Natural killer cell (primary cell): Measurements from ENCODE around the gene CCNJL. TPM values are rescaled to one million over a fixed set of nuclear protein-coding genes. Genes with fewer than 3 reads are reported as not detected.

Source experiments
- ATAC-seq, 3 donors: fragments of 150-1000 bp in 2 of 3; fragments of 200-7000 bp in 1 of 3; cut with Tn5 transposase; 1 replicate in 1 of 3; 2 replicates in 2 of 3; pipeline ENCODE4 v1.10.0; 2021; ENCODE audit warnings: mild to moderate bottlenecking in 2 of 3, moderate library complexity in 2 of 3
- DNase-seq, 2 donors: peaks; one replicate each; pipeline versions ENCODE4 v3.0.0 to v3.0.0-alpha.2; 2013 to 2021; ENCODE audit warnings: mixed read lengths in 1 of 2
- H3K27ac ChIP-seq: one replicate; pipeline ENCODE4 v1.5.1; 2013; ENCODE audit warnings: mild to moderate bottlenecking, low read length
- H3K27me3 ChIP-seq: one replicate; pipeline ENCODE4 v1.6.1; 2013; ENCODE audit warnings: low read length; ENCODE audit not compliant: control insufficient read depth, insufficient read depth
- H3K36me3 ChIP-seq: one replicate; pipeline ENCODE4 v1.6.1; 2013; ENCODE audit warnings: low read length; ENCODE audit not compliant: control insufficient read depth, insufficient read depth
- H3K4me1 ChIP-seq: one replicate; pipeline ENCODE4 v1.6.1; 2013; ENCODE audit warnings: low read length; ENCODE audit not compliant: control insufficient read depth, insufficient read depth
- H3K4me3 ChIP-seq: one replicate; pipeline ENCODE4 v1.5.1; 2013; ENCODE audit warnings: low read length
- H3K9me3 ChIP-seq: one replicate; pipeline ENCODE4 v1.6.1; 2013; ENCODE audit warnings: low read length; ENCODE audit not compliant: control insufficient read depth, insufficient read depth
- H3K27ac Mint-ChIP-seq, 2 donors: one replicate each; pipeline ENCODE4 v1.8.0; 2022; ENCODE audit warnings: mild to moderate bottlenecking in 2 of 2, mixed read lengths in 2 of 2, moderate library complexity in 1 of 2
- H3K27me3 Mint-ChIP-seq, 2 donors: one replicate each; pipeline ENCODE4 v1.8.0; 2022; ENCODE audit warnings: low read depth in 2 of 2, mixed read lengths in 2 of 2
- H3K36me3 Mint-ChIP-seq: one replicate; pipeline ENCODE4 v1.8.0; 2022; ENCODE audit warnings: mixed read lengths
- H3K4me1 Mint-ChIP-seq, 2 donors: one replicate each; pipeline ENCODE4 v1.8.0; 2022; ENCODE audit warnings: mixed read lengths in 2 of 2
- H3K4me3 Mint-ChIP-seq: one replicate; pipeline ENCODE4 v1.8.0; 2022; ENCODE audit warnings: mild to moderate bottlenecking, moderate library complexity, mixed read lengths
- H3K9me3 Mint-ChIP-seq, 2 donors: one replicate each; pipeline ENCODE4 v1.8.0; 2022; ENCODE audit warnings: mixed read lengths in 2 of 2
- CTCF ChIP-seq: fragments of 200-600 bp; IDR thresholded peaks from one replicate; pipeline ENCODE4 v1.8.0; 2022; ENCODE audit warnings: antibody characterized with exemption
- WGBS: methylation state at CpG from one replicate; pipeline ENCODE4 v1.1.7; 2013; ENCODE audit warnings: missing lambda C conversion rate; ENCODE audit not compliant: insufficient coverage; 5-methylcytosine and 5-hydroxymethylcytosine counted together
- intact Hi-C: fragments of 100-400 bp; cut with micrococcal nuclease; formaldehyde crosslinking; loops from one replicate; pipeline ENCODE4 v1.14.2; 2022
- total RNA-seq, 4 donors: library from RNA; stranded (reverse); fragments of 120-200 nt in 1 of 4; gene quantifications; one replicate each; pipeline versions ENCODE4 v1.2.3 to v1.2.4, GENCODE V29; 2013 to 2022

The CCNJL gene
- total RNA-seq, 3 donors from 2014 or later (not counting 1 experiment from before 2014, with no cell fraction given), result 19.9 to 32.1 (median 20.7) TPM

GRCh38 chr5:160260881-160261815 is 51.2 kb downstream of the CCNJL start:
- TF ChIP-seq CTCF, result no peak
- no peaks in the 10 kb centered on the region for H3K9me3 ChIP-seq
- H3K27me3 ChIP-seq, result no peaks in the 10 kb centered on the region
- peak in 1 of 3 donors; percentile 39 for ATAC-seq
- Mint-ChIP-seq H3K27me3 (no peaks in the 10 kb centered on the region), H3K36me3 (no peaks in the 10 kb centered on the region), H3K9me3 (no peaks in the 10 kb centered on the region), H3K4me1 (peaks cover 29% of the 10 kb centered on the region in 2 donors), H3K4me3 (no peak overlapping the region), H3K27ac (peak overlapping the region; percentile 14 to 63)
- no peaks in the 10 kb centered on the region for H3K36me3 ChIP-seq
- 37% methylated on average over 20 of the region's 22 CpGs for WGBS
- H3K4me1 ChIP-seq, result peaks cover 25% of the 10 kb centered on the region
- no peak overlapping the region for H3K27ac ChIP-seq
- DNase-seq, result no peak
- intact Hi-C loops, result no loop called here
- H3K4me3 ChIP-seq, result no peak overlapping the region

GRCh38 chr5:160260006-160260775 is 52.2 kb downstream of the CCNJL start:
- Mint-ChIP-seq H3K4me3 (no peak overlapping the region), H3K4me1 (peaks cover 29% of the 10 kb centered on the region in 2 donors), H3K9me3 (no peaks in the 10 kb centered on the region), H3K27ac (peak overlapping the region in 1 of 2 donors; percentile 63), H3K27me3 (no peaks in the 10 kb centered on the region), H3K36me3 (no peaks in the 10 kb centered on the region)
- no peaks in the 10 kb centered on the region for H3K9me3 ChIP-seq
- no peak for TF ChIP-seq CTCF
- H3K4me3 ChIP-seq, result no peak overlapping the region
- no peak overlapping the region for H3K27ac ChIP-seq
- WGBS, result 89% methylated on average over 14 of the region's 14 CpGs
- ATAC-seq, result no peak
- no peaks in the 10 kb centered on the region for H3K27me3 ChIP-seq
- no peak for DNase-seq
- H3K4me1 ChIP-seq, result peaks cover 25% of the 10 kb centered on the region
- intact Hi-C loops, result no loop called here
- H3K36me3 ChIP-seq, result peaks cover 4% of the 10 kb centered on the region

GRCh38 chr5:160259341-160259740 is 53.0 kb downstream of the CCNJL start:
- TF ChIP-seq CTCF, result no peak
- intact Hi-C loops, result no loop called here
- Histone ChIP-seq H3K9me3 (no peaks in the 10 kb centered on the region), H3K27me3 (no peaks in the 10 kb centered on the region), H3K4me1 (peaks cover 25% of the 10 kb centered on the region), H3K27ac (no peak overlapping the region), H3K4me3 (no peak overlapping the region), H3K36me3 (peaks cover 9% of the 10 kb centered on the region)
- Mint-ChIP-seq H3K4me3 (no peak overlapping the region), H3K36me3 (no peaks in the 10 kb centered on the region), H3K4me1 (peaks cover 29% of the 10 kb centered on the region in 2 donors), H3K9me3 (no peaks in the 10 kb centered on the region), H3K27me3 (no peaks in the 10 kb centered on the region), H3K27ac (peak overlapping the region in 1 of 2 donors; percentile 31)
- ATAC-seq (no peak), DNase-seq (no peak)
- WGBS, result 58% methylated on average over 7 of the region's 7 CpGs
